Lower leg skin (tissue), 3 donors: ENCODE measurements around the gene PHEX.

ENCODE experiments used
- CTCF ChIP-seq, 3 donors: fragments of 450-650 bp; IDR thresholded peaks; one replicate each; pipeline ENCODE4 v1.5.1; 2016; ENCODE audit warnings: antibody characterized with exemption in 3 of 3, mild to moderate bottlenecking in 3 of 3, moderate library complexity in 2 of 3
- POLR2A ChIP-seq, 2 donors: fragments of 450-650 bp; IDR thresholded peaks; one replicate each; pipeline ENCODE4 v1.6.1; 2016 to 2017; ENCODE audit warnings: antibody characterized with exemption in 2 of 2, mild to moderate bottlenecking in 1 of 2, moderate library complexity in 1 of 2

- TF ChIP-seq CTCF (IDR thresholded peaks at IDR 0.05) (no peak), POLR2A (IDR thresholded peaks at IDR 0.05) (no peak)
Observed at GRCh38 chrX:22086003-22086402, 53.9 kb downstream of the PHEX start.
